SU-DHL-6 (cell line): Measurements from ENCODE around the gene MGMT.

Experiments
- H2AFZ ChIP-seq: fragments of 200-600 bp; sonication (generic); 2 replicates; pipeline ENCODE4 v1.6.1; 2014; ENCODE audit warnings: low read depth, mild to moderate bottlenecking, moderate library complexity, mixed read lengths, antibody characterized with exemption, low read length; ENCODE audit not compliant: severe bottlenecking
- H3F3A ChIP-seq: fragments of 200-600 bp; shearing (Covaris generic); 2 replicates; pipeline ENCODE4 v1.6.0; 2016; ENCODE audit warnings: antibody characterized with exemption, mild to moderate bottlenecking; ENCODE audit not compliant: insufficient read depth
- H3K27ac ChIP-seq: fragments of 200-600 bp; sonication (generic); 2 replicates; pipeline ENCODE4 v1.5.1; 2016; ENCODE audit warnings: low read depth, mild to moderate bottlenecking, low read length, moderate library complexity, mixed read lengths
- H3K27me3 ChIP-seq: fragments of 200-600 bp; sonication (generic), shearing (Covaris generic); 2 replicates; pipeline ENCODE4 v1.6.0; 2014; ENCODE audit warnings: mild to moderate bottlenecking, low read length
- H3K36me3 ChIP-seq: fragments of 200-600 bp; sonication (generic); 2 replicates; pipeline ENCODE4 v1.6.1; 2014; ENCODE audit warnings: mild to moderate bottlenecking, low read length, mixed read lengths
- H3K4me2 ChIP-seq: fragments of 300-600, 200-600 bp; shearing (Covaris generic), sonication (generic); 2 replicates; pipeline ENCODE4 v1.6.0; 2014; ENCODE audit warnings: low read length, low read depth, mild to moderate bottlenecking; ENCODE audit not compliant: poor library complexity, severe bottlenecking
- H3K4me3 ChIP-seq: fragments of 200-600 bp; sonication (generic); 2 replicates; pipeline ENCODE4 v1.5.1; 2014; ENCODE audit warnings: antibody characterized with exemption, low read length, mild to moderate bottlenecking, mixed read lengths; ENCODE audit not compliant: insufficient read depth, poor library complexity, severe bottlenecking
- H3K79me2 ChIP-seq: fragments of 200-600 bp; sonication (generic); 2 replicates; pipeline ENCODE4 v1.6.1; 2014; ENCODE audit warnings: mild to moderate bottlenecking, low read length, moderate library complexity; ENCODE audit not compliant: insufficient read depth
- H3K9ac ChIP-seq: fragments of 200-600 bp; sonication (generic); 2 replicates; pipeline ENCODE4 v1.7.0; 2014; ENCODE audit warnings: mild to moderate bottlenecking, low read length
- H3K9me2 ChIP-seq: fragments of 200-600 bp; sonication (generic); replicated peaks from 2 replicates; pipeline ENCODE4 v1.6.1; 2014; ENCODE audit warnings: low read length; ENCODE audit not compliant: insufficient read depth
- H3K9me3 ChIP-seq: fragments of 200-600 bp; sonication (generic); 2 replicates; pipeline ENCODE4 v1.6.1; 2014; ENCODE audit warnings: low read length, mixed read lengths; ENCODE audit not compliant: insufficient read depth
- H4K20me1 ChIP-seq: fragments of 200-600 bp; sonication (generic); 2 replicates; pipeline ENCODE4 v1.6.1; 2014; ENCODE audit warnings: low read depth, mild to moderate bottlenecking, antibody characterized with exemption, low read length, moderate library complexity, mixed read lengths
- CTCF ChIP-seq: fragments of 200-600 bp; sonication (generic); IDR thresholded peaks from one replicate; pipeline ENCODE4 v1.5.1; 2017; ENCODE audit warnings: antibody characterized with exemption, mild to moderate bottlenecking, low read length, moderate library complexity; ENCODE audit not compliant: insufficient read depth, poor library complexity, severe bottlenecking
- EZH2phosphoT487 ChIP-seq: fragments of 200-600 bp; sonication (generic), shearing (Covaris generic); conservative IDR thresholded peaks from 2 replicates; pipeline ENCODE4 v1.6.1; 2018; ENCODE audit warnings: mild to moderate bottlenecking, antibody characterized with exemption, low read length, moderate library complexity, mixed read lengths

MGMT gene

DNA sequence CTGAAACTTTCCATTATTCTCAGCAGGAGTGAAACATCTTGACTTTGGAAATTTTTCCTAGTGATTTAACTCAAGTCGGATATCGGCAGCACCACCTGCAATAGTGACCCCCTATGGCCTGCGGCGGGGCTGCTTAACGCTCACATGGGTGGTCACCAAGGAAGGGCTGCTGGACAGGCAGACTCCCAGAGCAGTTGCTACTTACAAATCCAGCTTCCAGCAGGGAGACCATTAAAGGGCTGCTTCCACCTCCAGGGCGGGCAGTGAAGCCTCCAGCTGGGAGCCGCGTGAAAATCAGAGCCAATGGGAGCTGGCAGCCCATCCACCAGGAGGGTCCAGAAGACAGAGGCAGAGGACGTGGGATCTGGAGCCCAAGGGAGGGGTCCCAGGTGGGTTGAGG lies 122.5 kb downstream of the MGMT start:
- H3K4me3 ChIP-seq: no peak overlapping the region
- H3K79me2 ChIP-seq: no peaks in the 10 kb centered on the region
- H4K20me1 ChIP-seq: no peaks in the 10 kb centered on the region
- H3K9me3 ChIP-seq: peaks cover 10% of the 10 kb centered on the region; the same call in 1 of the 2 replicates
- H3K27ac ChIP-seq: no peak overlapping the region
- no peak overlapping the region for H2AFZ ChIP-seq
- H3K36me3 ChIP-seq: no peaks in the 10 kb centered on the region
- H3K9ac ChIP-seq: no peak overlapping the region
- no peaks in the 10 kb centered on the region for H3F3A ChIP-seq
- H3K4me2 ChIP-seq: no peak overlapping the region
- H3K9me2 ChIP-seq: no peaks in the 10 kb centered on the region
- TF ChIP-seq CTCF (no peak), EZH2phosphoT487 (no peak)
- H3K27me3 ChIP-seq: no peaks in the 10 kb centered on the region; the same call in 1 of the 2 replicates

- TF ChIP-seq EZH2phosphoT487: no peak
- no peak for TF ChIP-seq CTCF
- no peak overlapping the region for H3K9ac ChIP-seq
- no peaks in the 10 kb centered on the region for H4K20me1 ChIP-seq
- no peaks in the 10 kb centered on the region for H3F3A ChIP-seq
- H3K4me2 ChIP-seq: no peak overlapping the region
- no peaks in the 10 kb centered on the region for H3K36me3 ChIP-seq
- H3K4me3 ChIP-seq: no peak overlapping the region
- H3K27me3 ChIP-seq: no peaks in the 10 kb centered on the region
- no peak overlapping the region for H3K27ac ChIP-seq
- no peak overlapping the region for H2AFZ ChIP-seq
- no peaks in the 10 kb centered on the region for H3K79me2 ChIP-seq
- H3K9me2 ChIP-seq: no peaks in the 10 kb centered on the region
- no peaks in the 10 kb centered on the region for H3K9me3 ChIP-seq
Measured at GRCh38 chr10:129593953-129594352, 126.9 kb downstream of the MGMT start.

- no peaks in the 10 kb centered on the region for H3K36me3 ChIP-seq
- no peaks in the 10 kb centered on the region for H3F3A ChIP-seq
- H3K4me3 ChIP-seq: no peak overlapping the region
- TF ChIP-seq EZH2phosphoT487: no peak
- no peak for TF ChIP-seq CTCF
- no peaks in the 10 kb centered on the region for H3K9me3 ChIP-seq
- H2AFZ ChIP-seq: no peak overlapping the region
- H3K9ac ChIP-seq: no peak overlapping the region
- no peak overlapping the region for H3K4me2 ChIP-seq
- H3K9me2 ChIP-seq: no peaks in the 10 kb centered on the region
- H3K27ac ChIP-seq: no peak overlapping the region
- no peaks in the 10 kb centered on the region for H3K27me3 ChIP-seq
- no peaks in the 10 kb centered on the region for H3K79me2 ChIP-seq
- no peaks in the 10 kb centered on the region for H4K20me1 ChIP-seq
Measured at GRCh38 chr10:129594811-129595210, 127.8 kb downstream of the MGMT start.
